Mesangial cell (primary cell): ENCODE data around the gene TBC1D12. TPM values are rescaled to one million over a fixed set of nuclear protein-coding genes. Genes with fewer than 3 reads are reported as not detected.

ENCODE experiments used
- total RNA-seq: library from RNA; depleted of rRNA; stranded (reverse); fragments of >200 nt; gene quantifications from 2 replicates; pipeline ENCODE4 v1.2.3, GENCODE V29; 2015

Gene TBC1D12
- total RNA-seq, result 3.7 and 8.2 TPM in 2 replicates

GRCh38 chr10:94402204-94402842, at the start of gene TBC1D12:
Gene TBC1D12 (plus strand): TSS chr10:94402541. CDS start chr10:94402614, 73 bp downstream.

GRCh38 chr10:94362360-94363250, 39.7 kb upstream of the TBC1D12 start, which contains the start of gene NOC3L:
Gene NOC3L (minus strand): TSS chr10:94362939. CDS start chr10:94362838, 101 bp downstream.

GRCh38 chr10:94545391-94546048, 143.2 kb downstream of the TBC1D12 start, which contains the start of gene HELLS:
Gene HELLS (plus strand): TSS chr10:94545788. CDS start chr10:94545922, 134 bp downstream.

Other genes starting within 250 kb of the TBC1D12 start
- gene NOC3L, start 39.6 kb upstream of the TBC1D12 start, total RNA-seq, result 8.0 and 11.7 TPM in 2 replicates
- 6.5 and 29.5 TPM in 2 replicates for gene HELLS, start 143.2 kb downstream of the TBC1D12 start, total RNA-seq